ENCODE data around the gene RGS9. TPM values are rescaled to one million over a fixed set of nuclear protein-coding genes. Genes with fewer than 3 reads are reported as not detected.

Gene RGS9
- total and polyA plus RNA-seq, 4 donors, result 1.0 to 4.0 (median 2.1) TPM

- no peak overlapping the region for H3K27ac ChIP-seq (ENCODE audit: low read depth in 1 of 2, low read length in 2 of 2)
- DNase-seq (ENCODE audit: low spot score), result no peak
- peaks cover 2 to 20% (median 9%) of the 10 kb centered on the region in 4 donors for H3K4me1 ChIP-seq (ENCODE audit: control insufficient read depth in 4 of 4, insufficient read depth in 4 of 4, low read length in 3 of 4)
- WGBS, result 79% methylated on average over 8 of the region's 8 CpGs
- no peaks in the 10 kb centered on the region for H3K9me3 ChIP-seq (ENCODE audit: control insufficient read depth in 4 of 4, low read length in 3 of 4)
- no peaks in the 10 kb centered on the region for H3K27me3 ChIP-seq (ENCODE audit: control insufficient read depth in 4 of 4, insufficient read depth in 4 of 4, low read length in 3 of 4)
- no peak overlapping the region for H3K9ac ChIP-seq (ENCODE audit: low read depth in 1 of 2, low read length in 2 of 2)
- H3K36me3 ChIP-seq (ENCODE audit: control insufficient read depth in 4 of 4, insufficient read depth in 3 of 4, low read depth in 1 of 4, low read length in 3 of 4), result no peaks in the 10 kb centered on the region
- TF ChIP-seq GABPA (IDR thresholded peaks at IDR 0.05 in 1 of 2, conservative IDR thresholded peaks at IDR 0.05 in 1 of 2) (no peak), FOXA2 (IDR thresholded peaks at IDR 0.05) (no peak), MAX (IDR thresholded peaks at IDR 0.05) (no peak), RAD21 (IDR thresholded peaks at IDR 0.05) (no peak), YY1 (IDR thresholded peaks at IDR 0.05) (no peak), HNF4G (IDR thresholded peaks at IDR 0.05) (no peak), JUND (IDR thresholded peaks at IDR 0.05) (no peak), RXRA (IDR thresholded peaks at IDR 0.05) (no peak), FOXA1 (IDR thresholded peaks at IDR 0.05) (no peak), TAF1 (conservative IDR thresholded peaks at IDR 0.05) (no peak), NR2F2 (IDR thresholded peaks at IDR 0.05) (no peak), ATF3 (IDR thresholded peaks at IDR 0.05) (no peak), EGR1 (IDR thresholded peaks at IDR 0.05; ENCODE audit: low read depth in 2 of 2) (no peak), REST (IDR thresholded peaks at IDR 0.05) (no peak), CTCF (IDR thresholded peaks at IDR 0.05; ENCODE audit: low read depth, low read length, missing input control) (no peak)
- H3K4me3 ChIP-seq (ENCODE audit: low read depth in 1 of 3, low read length in 3 of 3), result no peak overlapping the region
These were observed 54.9 kb downstream of the RGS9 start for GRCh38 chr17:65191811-65192740.

GRCh38 chr17:65193305-65193704, 56.1 kb downstream of the RGS9 start:
- H3K9me3 ChIP-seq (ENCODE audit: control insufficient read depth in 4 of 4, low read length in 3 of 4), result no peaks in the 10 kb centered on the region
- no peaks in the 10 kb centered on the region for H3K27me3 ChIP-seq (ENCODE audit: control insufficient read depth in 4 of 4, insufficient read depth in 4 of 4, low read length in 3 of 4)
- peaks cover 2 to 20% (median 9%) of the 10 kb centered on the region in 4 donors for H3K4me1 ChIP-seq (ENCODE audit: control insufficient read depth in 4 of 4, insufficient read depth in 4 of 4, low read length in 3 of 4)
- no peak overlapping the region for H3K9ac ChIP-seq (ENCODE audit: low read depth in 1 of 2, low read length in 2 of 2)
- DNase-seq (ENCODE audit: low spot score), result no peak
- H3K27ac ChIP-seq (ENCODE audit: low read depth in 1 of 2, low read length in 2 of 2), result peak overlapping the region; percentile 7 to 45
- H3K36me3 ChIP-seq (ENCODE audit: control insufficient read depth in 4 of 4, insufficient read depth in 3 of 4, low read depth in 1 of 4, low read length in 3 of 4), result no peaks in the 10 kb centered on the region
- 30% methylated on average over 5 of the region's 5 CpGs for WGBS
- no peak overlapping the region for H3K4me3 ChIP-seq (ENCODE audit: low read depth in 1 of 3, low read length in 3 of 3)
- TF ChIP-seq ATF3 (IDR thresholded peaks at IDR 0.05) (no peak), FOXA1 (IDR thresholded peaks at IDR 0.05) (no peak), RXRA (IDR thresholded peaks at IDR 0.05) (peak; percentile 74 to 78), NR2F2 (IDR thresholded peaks at IDR 0.05) (peak; percentile 28), JUND (IDR thresholded peaks at IDR 0.05) (peak; percentile 51 to 80), ZBTB33 (IDR thresholded peaks at IDR 0.05) (peak; percentile 37), TAF1 (conservative IDR thresholded peaks at IDR 0.05) (no peak), MAX (IDR thresholded peaks at IDR 0.05) (peak; percentile 76), REST (IDR thresholded peaks at IDR 0.05) (no peak), FOXA2 (IDR thresholded peaks at IDR 0.05) (peak; percentile 10), HNF4A (conservative IDR thresholded peaks at IDR 0.05) (peak; percentile 61 to 62), GABPA (IDR thresholded peaks at IDR 0.05 in 1 of 2, conservative IDR thresholded peaks at IDR 0.05 in 1 of 2) (peak in 1 of 2 donors; percentile 44)

Measured in liver (tissue), 9 donors.